GM18517 (cell line): ENCODE measurements around the gene SPNS1.

Source experiments
- ATAC-seq: cut with Tn5 transposase; IDR thresholded peaks from one replicate; pipeline ENCODE4 v1.9.1; 2021; ENCODE audit warnings: mild to moderate bottlenecking, moderate library complexity; ENCODE audit not compliant: unreplicated experiment

The SPNS1 gene

GRCh38 chr16:29025218-29025617 lies 50.6 kb downstream of the SPNS1 start:
- no peak for ATAC-seq

- ATAC-seq = no peak
These were observed 51.2 kb downstream of the SPNS1 start for GRCh38 chr16:29025735-29026134.

- no peak for ATAC-seq
These were observed 54.0 kb downstream of the SPNS1 start for GRCh38 chr16:29028457-29029167.

GRCh38 chr16:29029168-29029994 lies 54.8 kb downstream of the SPNS1 start:
- ATAC-seq = no peak

- ATAC-seq = no peak
These were observed 55.7 kb downstream of the SPNS1 start for GRCh38 chr16:29030086-29030840.
